NCI-H2107 treated with DMSO at 0.1 percent for 48 hours (cell line): ENCODE results near the gene OR51E1.

Source experiments
- DNase-seq: peaks from one replicate; lab custom pipeline; 2025; ENCODE audit not compliant: unreplicated experiment; lab: John Stamatoyannopoulos, UW

OR51E1 gene

GRCh38 chr11:4704790-4705334 lies 61.1 kb downstream of the OR51E1 start:
- no peak for DNase-seq
